Right atrium auricular region (tissue), 2 donors: ENCODE results near the gene SLC18A2. TPM values are rescaled to one million over a fixed set of nuclear protein-coding genes. Genes with fewer than 3 reads are reported as not detected.

Experiments
- DNase-seq: peaks from one replicate; pipeline ENCODE4 v3.0.0-alpha.2; 2019; ENCODE audit warnings: low spot score
- H3K27ac ChIP-seq, 2 donors: fragments of 200-600 bp; sonication (generic); 1 replicate in 1 of 2; 2 replicates in 1 of 2; pipeline ENCODE4 v1.5.1; 2016 to 2019
- H3K27me3 ChIP-seq, 2 donors: fragments of 200-600 bp; sonication (generic); one replicate each; pipeline versions ENCODE4 v1.5.1 to v1.6.0; 2017 to 2019
- H3K36me3 ChIP-seq: fragments of 200-600 bp; sonication (generic); one replicate; pipeline ENCODE4 v1.5.1; 2016
- H3K4me1 ChIP-seq, 2 donors: fragments of 200-600 bp; sonication (generic); one replicate each; pipeline versions ENCODE4 v1.5.1 to v1.6.0; 2017 to 2019
- H3K4me3 ChIP-seq, 2 donors: fragments of 200-600 bp; sonication (generic); 1 replicate in 1 of 2; 2 replicates in 1 of 2; pipeline ENCODE4 v1.5.1; 2017 to 2019; ENCODE audit warnings: mild to moderate bottlenecking in 1 of 2, moderate library complexity in 1 of 2
- H3K9me3 ChIP-seq, 2 donors: fragments of 200-600 bp; sonication (generic); one replicate each; pipeline ENCODE4 v1.5.1; 2019
- CTCF ChIP-seq, 2 donors: fragments of 200-600 bp; sonication (generic); IDR thresholded peaks; one replicate each; pipeline ENCODE4 v1.5.1; 2019; ENCODE audit warnings: antibody characterized with exemption in 2 of 2
- total RNA-seq, 2 donors: library from RNA; depleted of rRNA; stranded (reverse); fragments of >200 nt; gene quantifications; one replicate each; pipeline ENCODE4 v1.1.0, GENCODE V29; 2016

Gene SLC18A2
- total RNA-seq, 2 donors from 2014 or later = 0.22 TPM; not detected in 1

- no peak overlapping the region for H3K27ac ChIP-seq
- H3K4me1 ChIP-seq = no peaks in the 10 kb centered on the region
- no peak for TF ChIP-seq CTCF (IDR thresholded peaks at IDR 0.05)
- H3K4me3 ChIP-seq = no peak overlapping the region
- no peaks in the 10 kb centered on the region for H3K27me3 ChIP-seq
- DNase-seq = no peak
- H3K9me3 ChIP-seq = no peaks in the 10 kb centered on the region
- H3K36me3 ChIP-seq = no peaks in the 10 kb centered on the region
Measured at GRCh38 chr10:117254774-117255735, 14.1 kb downstream of the SLC18A2 start.

DNA sequence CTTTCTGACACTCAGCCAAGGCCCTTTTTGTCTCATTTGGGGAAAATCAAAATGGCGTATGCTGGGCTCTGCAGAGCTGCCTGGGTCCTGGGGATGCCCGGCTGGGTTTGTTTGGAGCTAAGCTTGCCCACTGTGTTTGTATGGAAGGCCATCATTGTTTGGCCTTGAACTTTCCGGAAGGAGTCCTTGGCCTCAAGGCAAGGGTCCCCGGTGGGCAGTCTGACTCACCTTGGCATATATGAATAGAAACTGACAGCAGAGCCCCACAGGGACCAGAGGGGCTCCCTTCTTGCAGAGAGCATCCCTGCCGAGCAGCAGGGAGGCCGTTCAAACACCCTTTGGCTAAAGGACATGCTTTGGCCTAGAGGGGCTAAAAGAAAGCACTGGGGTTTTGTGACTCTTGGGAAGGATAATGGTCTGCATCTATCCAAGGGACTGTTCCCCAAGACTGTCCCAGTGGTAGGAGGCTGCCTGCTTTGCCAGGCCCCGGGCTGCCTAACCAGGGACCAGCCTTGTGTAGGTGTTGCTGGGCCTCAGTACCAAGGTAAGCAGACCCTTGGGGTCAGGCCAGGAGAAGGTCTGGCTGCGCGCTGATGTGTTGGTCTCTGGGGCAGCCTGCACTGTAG is 15.0 kb downstream of the SLC18A2 start:
- no peak for TF ChIP-seq CTCF (IDR thresholded peaks at IDR 0.05)
- no peaks in the 10 kb centered on the region for H3K9me3 ChIP-seq

DNA sequence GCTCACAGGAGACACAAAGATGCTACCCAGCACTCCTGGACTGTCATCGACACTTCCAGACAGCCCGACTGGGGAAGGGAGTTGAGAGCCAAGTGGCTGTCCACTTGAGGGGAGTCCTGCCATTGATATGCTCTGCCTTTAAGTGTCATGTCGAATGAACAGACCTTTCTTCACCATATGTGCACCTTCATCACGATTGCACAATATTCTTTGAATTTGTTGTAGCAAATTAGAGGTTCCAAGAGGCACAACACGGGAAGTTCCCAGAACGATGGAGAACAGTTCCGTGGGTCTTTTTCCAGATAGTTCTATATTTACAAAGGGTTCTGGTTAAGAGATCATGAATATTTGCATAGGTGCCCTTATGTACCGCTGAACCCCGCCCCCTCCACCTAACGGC is 16.0 kb downstream of the SLC18A2 start:
- Histone ChIP-seq H3K27ac (no peak overlapping the region), H3K27me3 (no peaks in the 10 kb centered on the region), H3K36me3 (no peaks in the 10 kb centered on the region), H3K9me3 (no peaks in the 10 kb centered on the region), H3K4me3 (no peak overlapping the region), H3K4me1 (no peaks in the 10 kb centered on the region)
- DNase-seq = no peak
- no peak for TF ChIP-seq CTCF (IDR thresholded peaks at IDR 0.05)

More for the DNA sequence above, 15.0 kb downstream of the SLC18A2 start:
- peak; percentile 43 for DNase-seq
- Histone ChIP-seq H3K27me3 (no peaks in the 10 kb centered on the region), H3K27ac (no peak overlapping the region), H3K4me1 (no peaks in the 10 kb centered on the region), H3K4me3 (no peak overlapping the region), H3K36me3 (no peaks in the 10 kb centered on the region)

DNA sequence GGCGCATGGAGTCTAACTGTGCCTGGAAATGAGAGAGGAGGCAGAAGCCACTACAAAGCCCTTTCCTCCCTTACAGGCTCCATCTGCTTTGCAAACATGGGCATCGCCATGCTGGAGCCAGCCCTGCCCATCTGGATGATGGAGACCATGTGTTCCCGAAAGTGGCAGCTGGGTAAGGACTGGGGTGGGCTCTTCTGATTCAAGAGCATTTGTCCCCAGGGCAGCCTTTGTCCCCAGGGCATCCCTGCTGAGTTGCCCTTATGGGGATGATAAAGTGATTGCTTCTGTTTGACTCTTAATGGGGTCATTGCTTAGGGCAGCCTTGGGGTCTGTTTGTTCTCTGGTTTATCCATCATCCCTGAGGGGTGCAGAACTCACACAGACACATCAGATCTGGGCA is 16.8 kb downstream of the SLC18A2 start:
- TF ChIP-seq CTCF (IDR thresholded peaks at IDR 0.05) = no peak
- no peaks in the 10 kb centered on the region for H3K36me3 ChIP-seq
- DNase-seq = peak; percentile 18
- H3K9me3 ChIP-seq = no peaks in the 10 kb centered on the region
- H3K27me3 ChIP-seq = no peaks in the 10 kb centered on the region
- no peak overlapping the region for H3K27ac ChIP-seq
- no peaks in the 10 kb centered on the region for H3K4me1 ChIP-seq
- H3K4me3 ChIP-seq = no peak overlapping the region

DNA sequence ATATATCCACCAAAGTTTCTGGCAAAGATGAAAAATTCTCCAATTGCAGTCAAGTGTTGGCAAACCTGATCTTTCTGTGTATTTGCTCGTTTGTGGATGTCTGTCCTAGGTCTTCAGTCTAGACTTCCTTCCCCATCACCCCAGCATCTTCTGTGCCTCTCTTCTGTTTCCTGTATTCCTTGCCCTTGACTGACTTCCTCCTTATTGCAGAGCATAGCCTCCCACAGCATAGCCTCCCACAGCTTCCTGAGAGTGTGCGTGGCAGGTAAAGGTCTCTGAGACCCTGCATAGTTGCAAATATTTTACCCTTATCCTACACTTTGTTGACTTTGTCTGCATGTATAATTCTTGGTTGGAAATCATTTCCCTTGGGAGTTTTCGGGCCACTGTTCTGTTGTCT is 18.4 kb downstream of the SLC18A2 start:
- Histone ChIP-seq H3K36me3 (no peaks in the 10 kb centered on the region), H3K27ac (no peak overlapping the region), H3K9me3 (no peaks in the 10 kb centered on the region), H3K27me3 (no peaks in the 10 kb centered on the region), H3K4me1 (no peaks in the 10 kb centered on the region), H3K4me3 (no peak overlapping the region)
- peak; percentile 18 for DNase-seq
- no peak for TF ChIP-seq CTCF (IDR thresholded peaks at IDR 0.05)
